NB4 (cell line): ENCODE results near the gene CYP4F22.

ENCODE experiments used
- POLR2A ChIP-seq: IDR thresholded peaks from 2 replicates; pipeline ENCODE4 v1.6.1; 2011; ENCODE audit warnings: mild to moderate bottlenecking; ENCODE audit not compliant: insufficient read length; ENCODE audit errors: extremely low read depth
- TF ChIP-seq, protein P1 (sequence below): IDR thresholded peaks from one replicate; pipeline ENCODE4 v1.5.1; 2012; ENCODE audit warnings: low read depth, low read length

DNA sequence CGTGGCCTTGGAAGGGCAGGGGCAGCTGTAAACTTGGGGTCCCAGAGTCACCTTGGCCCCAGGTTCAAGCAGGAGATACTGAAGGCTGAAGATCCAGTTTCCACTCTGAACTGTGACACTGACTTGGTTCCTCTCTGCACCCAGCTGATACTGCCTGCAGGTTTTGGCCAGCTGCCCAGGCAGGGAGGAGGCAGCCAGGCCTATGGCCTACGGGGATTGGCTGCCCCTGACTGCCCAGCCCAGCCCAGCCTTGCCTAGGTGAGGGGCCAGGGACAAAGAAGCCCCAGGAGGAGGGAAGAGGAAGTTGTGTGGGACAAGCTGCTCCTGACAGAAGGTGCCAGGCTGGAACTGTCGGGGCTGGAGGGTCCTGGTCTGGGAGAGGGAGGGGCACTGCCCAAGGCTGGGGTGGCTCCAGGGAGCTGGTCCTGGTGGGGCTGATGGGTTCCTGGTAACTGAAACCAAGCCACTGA lies 55.0 kb downstream of the CYP4F22 start:
- TF ChIP-seq, protein P1, sequence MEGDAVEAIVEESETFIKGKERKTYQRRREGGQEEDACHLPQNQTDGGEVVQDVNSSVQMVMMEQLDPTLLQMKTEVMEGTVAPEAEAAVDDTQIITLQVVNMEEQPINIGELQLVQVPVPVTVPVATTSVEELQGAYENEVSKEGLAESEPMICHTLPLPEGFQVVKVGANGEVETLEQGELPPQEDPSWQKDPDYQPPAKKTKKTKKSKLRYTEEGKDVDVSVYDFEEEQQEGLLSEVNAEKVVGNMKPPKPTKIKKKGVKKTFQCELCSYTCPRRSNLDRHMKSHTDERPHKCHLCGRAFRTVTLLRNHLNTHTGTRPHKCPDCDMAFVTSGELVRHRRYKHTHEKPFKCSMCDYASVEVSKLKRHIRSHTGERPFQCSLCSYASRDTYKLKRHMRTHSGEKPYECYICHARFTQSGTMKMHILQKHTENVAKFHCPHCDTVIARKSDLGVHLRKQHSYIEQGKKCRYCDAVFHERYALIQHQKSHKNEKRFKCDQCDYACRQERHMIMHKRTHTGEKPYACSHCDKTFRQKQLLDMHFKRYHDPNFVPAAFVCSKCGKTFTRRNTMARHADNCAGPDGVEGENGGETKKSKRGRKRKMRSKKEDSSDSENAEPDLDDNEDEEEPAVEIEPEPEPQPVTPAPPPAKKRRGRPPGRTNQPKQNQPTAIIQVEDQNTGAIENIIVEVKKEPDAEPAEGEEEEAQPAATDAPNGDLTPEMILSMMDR: no peak
- no peak for TF ChIP-seq POLR2A
